ENCODE measurements around the gene INPP5E.

INPP5E gene

DNA sequence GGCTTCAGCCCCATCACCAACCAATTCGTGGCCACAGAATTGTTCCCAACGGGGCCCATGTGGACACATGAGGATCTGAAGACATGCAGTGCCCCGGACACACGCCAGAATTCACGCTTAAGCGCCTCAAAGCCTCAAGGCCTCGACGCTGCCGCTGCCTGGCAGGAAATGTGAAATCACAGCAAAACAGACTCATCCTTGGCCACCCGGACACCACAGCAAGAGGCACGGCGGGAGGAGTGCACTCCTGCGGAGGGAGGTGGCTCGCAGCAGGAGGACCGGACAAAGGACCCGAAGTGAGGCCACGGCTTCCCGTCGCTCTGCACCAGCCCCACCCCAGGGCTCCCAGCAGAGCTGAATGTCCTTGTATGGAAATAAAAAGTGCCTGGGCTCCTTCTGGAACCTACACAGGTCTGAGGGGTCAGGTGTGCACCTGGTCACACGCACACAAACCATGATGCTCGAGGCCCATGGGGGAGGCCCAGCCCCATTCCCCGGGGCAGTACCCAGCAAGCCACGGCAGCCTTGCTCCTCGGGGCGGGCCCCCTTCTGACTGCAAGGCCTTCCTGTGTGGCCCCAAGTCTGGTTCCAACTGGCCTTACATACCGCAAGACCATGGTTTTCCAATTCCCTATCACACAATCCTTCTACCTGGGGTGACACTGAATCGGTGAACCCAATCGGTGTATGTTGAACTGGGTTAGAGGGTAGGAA lies 33.2 kb upstream of the INPP5E start:
- DNase-seq, result no peak

DNA sequence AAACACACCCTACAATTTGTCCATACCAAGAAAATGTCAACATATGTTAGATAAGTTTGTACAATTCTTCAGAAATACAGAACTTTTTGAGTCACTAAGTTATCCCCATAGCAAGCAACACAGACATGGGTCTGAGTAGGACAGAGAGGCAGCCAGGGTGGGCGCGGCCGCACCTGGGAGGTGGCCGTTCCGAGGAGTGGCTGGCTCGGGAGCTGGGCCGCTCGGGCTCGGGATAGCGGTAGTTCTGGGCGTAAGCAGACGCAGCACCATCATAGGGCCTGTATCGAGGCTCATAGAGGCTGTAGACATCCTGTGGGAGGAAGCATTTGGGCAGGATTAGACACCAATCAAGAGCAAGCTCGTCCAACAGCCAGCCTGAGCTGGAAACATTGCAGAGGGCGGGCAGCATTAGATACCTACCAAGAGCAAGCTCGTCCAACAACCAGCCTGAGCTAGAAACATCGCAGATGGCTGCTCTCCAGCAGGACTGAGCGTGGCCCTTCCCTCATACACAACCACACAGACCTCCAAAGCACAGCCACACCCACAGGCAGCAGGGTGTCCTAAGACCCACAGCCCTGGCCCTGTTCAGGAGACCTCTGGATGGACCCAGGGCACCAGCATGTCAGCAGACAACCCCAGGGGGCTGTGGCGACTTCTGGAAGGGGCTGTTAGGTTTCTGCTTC lies 32.3 kb upstream of the INPP5E start:
- DNase-seq, result no peak

DNA sequence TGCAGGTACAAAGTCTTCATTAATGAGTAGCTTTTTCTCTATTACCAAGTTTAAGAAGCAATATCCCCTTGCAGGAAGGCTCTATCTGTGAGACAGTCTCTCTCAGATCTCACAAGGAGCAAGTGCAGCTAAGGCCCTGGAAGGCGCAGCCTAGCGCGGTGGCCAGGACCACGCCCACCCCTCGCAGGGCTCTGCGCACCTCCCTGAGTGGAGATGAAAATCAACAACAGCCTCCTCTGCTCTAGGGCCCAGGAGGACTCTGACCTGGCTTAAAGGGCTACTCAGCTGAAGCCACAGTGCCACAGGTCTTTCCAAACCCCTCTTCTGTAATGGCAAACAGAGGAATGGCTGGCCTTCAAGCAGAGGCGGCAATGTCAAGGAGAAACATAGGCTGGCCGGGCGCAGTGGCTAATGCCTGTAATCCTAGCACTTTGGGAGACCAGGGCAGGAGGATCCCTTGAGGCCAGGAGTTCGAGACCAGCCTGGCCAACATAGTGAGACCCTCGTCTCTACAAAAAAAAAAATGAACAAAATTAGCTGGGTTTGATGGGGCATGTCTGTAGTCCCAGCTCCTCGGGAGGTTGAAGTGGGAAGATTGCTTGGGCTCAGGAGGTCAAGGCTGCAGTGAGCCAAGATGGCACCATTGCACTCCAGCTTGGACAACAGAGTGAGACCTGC lies 31.3 kb upstream of the INPP5E start:
- DNase-seq, result no peak

DNA sequence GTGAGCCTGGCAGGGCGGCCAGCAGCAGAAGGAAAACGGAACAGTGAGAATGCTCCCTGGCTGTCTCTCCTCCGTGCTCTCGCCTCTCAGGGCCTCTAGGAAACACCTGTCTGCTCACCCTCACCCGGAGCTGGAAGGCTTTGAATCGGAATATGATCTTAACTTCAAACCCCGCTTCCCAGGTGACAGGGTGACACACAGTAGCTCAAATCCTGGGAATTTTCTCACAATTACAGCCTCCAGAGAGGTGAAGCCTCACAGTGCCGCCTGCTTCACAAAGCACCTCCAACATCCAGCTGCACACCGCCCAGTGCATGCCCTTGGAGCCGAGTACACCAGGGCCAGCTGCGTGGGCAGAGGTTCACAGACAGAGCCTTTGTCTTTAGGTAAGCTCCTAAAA lies 30.7 kb upstream of the INPP5E start:
- DNase-seq, result no peak

DNA sequence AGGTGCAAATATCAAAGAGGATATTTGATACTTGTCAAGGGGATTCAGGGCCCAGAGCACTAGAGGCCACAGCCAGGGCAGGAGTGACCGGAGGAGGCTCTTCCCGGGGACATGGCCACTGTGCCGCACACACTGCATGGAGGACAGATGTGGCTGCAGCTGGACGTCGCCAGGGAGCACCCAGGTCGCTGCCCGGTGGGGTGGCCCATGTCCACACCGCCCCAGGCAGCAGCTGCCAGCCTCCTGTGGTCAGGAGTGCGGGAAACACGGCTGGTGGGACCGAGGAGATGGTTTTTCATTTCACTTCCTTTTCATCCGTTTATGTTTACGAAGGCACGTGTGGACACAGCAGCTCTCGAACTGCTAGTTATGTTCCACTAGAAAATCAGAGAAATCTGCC lies 28.1 kb upstream of the INPP5E start:
- DNase-seq, result no peak

DNA sequence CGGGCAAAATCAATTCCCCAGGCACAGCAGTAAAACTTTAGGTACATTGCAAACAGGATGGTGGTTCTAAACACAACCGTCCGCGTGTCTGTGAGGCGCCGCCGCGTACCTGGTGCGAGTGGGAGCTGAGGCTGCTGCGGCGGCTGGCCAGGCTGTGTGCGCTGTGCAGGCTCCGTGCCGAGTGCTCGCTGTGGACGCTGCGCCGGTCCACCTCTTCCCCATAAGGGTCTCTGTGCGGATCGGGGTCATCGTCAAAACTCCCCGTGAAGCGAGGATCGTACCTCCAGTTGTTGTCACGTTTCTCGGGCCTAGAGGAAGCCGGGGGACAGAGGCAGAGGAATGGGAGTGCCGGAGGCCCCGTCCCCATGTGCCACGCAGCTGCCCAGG lies 26.5 kb upstream of the INPP5E start:
- no peak for DNase-seq

DNA sequence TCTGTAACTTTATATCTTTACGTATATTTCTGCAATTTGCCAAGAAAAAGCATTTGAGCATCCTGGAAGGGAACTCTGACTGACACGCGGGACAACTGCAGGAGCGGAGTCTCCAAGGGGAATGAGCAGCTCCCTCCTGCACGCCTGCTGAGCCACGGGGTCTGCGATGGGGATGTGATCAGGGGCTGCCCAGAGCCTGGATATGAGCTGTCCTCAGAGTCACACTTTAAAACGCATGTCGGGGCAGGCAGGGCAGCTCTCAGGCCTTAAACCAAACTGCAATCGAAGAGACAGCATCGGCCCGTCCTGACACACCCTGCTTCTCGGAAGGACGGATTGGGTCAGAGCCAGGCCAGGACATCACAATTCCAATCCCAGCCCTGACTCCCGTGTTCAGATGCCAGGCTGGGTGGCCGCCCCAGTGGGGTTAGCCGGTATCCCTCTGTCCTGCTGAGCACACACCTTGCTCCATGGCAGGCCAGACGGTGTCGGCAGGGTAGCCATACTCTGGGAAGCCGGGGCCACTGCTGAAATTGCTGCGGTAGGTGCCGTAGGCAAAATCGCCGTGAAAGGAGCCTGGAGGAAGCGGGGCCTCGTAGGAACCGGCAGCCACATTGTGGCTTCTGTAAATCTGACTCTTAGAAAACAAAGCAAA lies 26.0 kb upstream of the INPP5E start:
- DNase-seq, result no peak

DNA sequence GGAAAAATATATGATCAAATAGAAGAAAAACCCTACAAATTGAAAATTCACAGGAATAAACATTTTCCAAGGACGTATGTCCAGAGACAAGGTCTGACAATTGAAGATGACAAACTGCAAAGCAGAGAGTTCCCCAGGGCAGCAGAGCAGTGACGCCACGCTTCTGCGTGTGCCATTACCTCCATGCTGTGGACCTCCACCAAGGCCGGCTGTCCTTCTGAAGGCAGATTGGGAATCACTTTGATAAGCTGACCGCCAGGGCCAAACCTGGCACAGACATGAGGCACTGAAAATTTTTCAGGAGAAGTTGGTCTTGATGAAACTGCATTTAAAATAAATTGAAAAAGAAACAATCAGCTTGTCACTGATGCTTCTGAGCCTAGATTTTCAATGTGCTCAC lies 24.6 kb upstream of the INPP5E start:
- DNase-seq, result no peak

DNA sequence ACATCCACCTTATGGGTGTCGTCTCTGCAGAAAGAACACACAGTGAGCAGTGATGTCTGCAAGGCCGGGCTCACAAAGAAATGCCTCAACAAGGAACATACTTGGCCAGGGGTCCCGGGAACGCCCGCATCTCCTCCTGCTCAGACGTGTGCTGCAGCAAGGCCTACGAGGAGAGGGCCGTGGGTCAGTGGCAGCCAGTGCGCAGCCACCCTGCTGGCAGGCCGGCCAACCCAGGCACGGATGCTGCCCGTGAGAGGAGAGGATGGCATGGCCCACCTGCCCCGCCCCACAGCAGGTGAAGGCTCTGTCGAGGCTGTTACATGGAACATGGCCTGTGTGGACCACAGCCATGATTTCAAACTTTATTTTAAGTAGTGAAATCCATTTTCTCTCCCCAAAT lies 23.9 kb upstream of the INPP5E start:
- DNase-seq, result no peak

DNA sequence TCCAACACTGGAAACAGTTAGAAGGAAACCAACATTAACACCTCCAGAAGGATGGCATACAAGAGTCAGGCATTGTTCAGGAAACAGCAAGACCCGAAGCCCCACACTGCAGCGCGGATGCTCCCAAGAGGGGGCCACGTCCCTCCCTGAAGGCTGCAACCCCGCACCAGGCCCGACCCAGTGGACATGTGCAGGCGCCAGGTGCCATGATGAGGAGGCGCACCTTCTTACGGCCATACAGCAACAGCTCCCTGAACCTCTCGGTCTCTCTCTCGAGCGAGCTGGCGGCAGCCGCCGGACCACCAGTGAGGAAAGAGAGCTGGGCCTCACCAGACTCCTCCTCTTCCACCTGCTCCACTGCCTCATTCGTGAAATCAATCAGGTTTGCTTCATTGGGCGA lies 23.0 kb upstream of the INPP5E start:
- DNase-seq, result no peak

DNA sequence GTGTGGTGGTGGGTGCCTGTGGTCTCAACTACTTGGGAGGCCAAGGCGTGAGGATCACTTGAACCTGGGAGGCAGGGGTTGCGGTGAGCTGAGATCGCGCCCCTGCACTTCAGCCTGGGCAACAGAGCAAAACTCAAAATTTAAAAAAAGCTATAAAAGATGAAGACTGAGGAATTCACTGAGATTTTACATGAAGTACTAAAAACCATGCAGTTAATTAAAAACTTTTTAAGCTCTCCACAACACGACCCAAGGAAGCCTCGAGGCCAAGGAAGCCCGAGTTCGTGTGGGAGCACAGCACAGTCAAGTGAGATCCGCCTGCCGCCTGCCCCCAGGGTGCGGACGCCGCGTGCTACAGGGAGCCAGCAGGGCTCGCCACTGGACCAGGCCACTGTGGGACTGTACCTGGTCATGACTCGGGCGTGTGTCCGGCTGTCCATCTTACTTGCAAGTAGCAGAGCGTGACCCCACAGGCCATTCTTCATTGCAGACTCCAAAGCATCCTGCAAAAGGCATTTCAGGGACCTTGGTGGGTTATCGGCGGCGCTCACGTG lies 21.2 kb upstream of the INPP5E start:
- DNase-seq, result no peak

DNA sequence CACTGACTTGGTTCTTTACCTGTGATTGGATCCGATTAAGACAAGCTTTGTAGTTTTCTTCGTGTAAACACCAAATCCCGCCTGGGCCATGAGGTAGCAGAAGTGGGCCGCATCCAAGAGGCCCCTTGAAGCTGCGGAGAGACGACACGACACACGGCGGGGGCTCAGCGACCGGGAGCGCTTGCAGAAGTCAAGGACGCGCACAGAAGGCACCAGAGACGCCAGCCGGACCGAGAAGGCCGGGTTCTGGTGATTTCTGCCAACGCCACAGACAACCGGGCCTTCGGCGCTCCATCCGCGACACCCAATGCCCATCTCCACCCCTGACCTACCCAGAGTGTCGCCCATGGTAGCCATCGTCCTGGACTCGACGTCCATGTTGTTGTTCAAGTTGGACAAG lies 19.8 kb upstream of the INPP5E start:
- DNase-seq, result no peak

DNA sequence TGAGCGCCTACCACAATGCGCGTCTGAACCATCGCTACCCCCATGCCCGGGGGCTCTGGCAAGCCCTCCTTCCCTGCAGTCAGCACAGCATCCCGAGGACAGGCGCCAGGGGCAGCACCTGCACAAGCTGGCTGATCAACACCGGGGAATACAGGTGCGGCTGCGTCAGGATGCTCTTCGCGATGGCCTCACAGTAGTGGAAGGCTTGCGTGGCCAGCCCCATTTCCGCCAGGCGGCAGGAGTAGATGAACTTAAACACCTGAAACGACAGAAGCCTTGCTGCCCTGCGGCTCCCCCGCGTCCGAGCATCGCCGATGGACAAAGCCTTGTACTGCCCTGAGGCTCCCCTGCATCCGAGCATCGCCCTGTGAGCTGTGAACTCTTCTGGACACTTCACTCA lies 17.7 kb upstream of the INPP5E start:
- DNase-seq, result no peak

DNA sequence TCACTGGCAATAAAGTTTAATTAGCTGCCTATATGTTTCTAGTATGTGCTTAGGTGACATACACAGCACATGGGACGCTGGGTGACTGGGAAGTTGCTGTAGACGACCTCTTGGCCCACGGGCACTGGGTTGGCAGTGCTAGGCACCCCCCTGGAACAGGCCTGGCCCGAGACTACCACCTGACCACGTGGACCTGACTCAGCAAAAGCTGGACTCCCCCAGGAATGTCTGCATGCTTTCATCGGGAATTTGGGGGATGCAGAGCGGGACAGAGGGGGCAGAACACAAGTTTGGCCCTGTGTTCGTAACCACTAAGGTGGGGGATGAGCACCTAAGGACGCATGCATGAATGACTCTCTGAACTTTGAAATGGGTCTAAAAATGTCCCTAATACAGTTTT lies 16.6 kb upstream of the INPP5E start:
- no peak for DNase-seq

DNA sequence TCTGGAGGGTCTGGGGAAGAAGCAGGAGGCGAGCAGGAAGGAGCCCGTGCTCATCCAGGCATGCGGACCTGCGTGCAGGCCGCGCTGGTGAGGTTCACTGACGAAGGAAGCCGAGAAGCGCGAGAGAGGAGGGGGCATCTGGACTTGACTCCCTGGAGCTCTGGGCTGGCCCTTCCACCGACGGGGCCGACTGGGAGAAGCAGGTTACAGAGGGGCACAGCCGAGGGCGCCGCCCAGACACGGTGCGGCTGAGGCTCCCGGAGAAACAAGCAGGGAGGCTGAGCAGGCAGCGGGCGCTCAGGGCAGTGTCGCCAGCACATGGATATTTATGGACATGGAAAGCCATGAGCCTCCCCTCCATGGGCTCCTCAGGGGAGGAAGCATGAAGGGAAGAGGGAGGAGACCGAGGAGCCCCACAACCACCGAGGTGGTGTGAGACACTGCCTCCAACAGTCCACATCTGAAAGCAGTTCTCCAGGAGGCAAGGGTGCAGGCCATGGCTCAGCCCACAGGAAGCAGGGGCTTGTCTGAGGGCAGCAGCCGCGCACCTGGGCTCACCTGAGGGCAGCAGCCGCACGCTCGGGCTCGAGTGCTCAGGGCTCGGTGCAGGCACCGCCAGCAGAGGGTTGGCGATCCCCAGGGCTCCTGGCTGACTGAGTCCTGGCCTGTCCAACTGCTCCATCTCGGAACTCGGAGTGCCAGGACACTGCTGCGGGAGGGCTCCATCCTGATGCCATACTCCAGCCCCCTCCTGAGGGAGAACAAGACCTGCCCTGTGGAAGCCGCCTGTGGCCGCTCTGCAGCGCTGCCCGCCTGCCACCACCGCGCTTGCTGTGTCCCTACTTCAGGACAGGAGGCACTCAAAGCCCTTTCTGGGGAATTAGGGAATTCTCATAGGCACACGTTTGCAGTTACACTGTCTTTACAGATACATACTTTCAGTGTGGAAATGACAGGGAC lies 15.7 kb upstream of the INPP5E start:
- DNase-seq, result no peak

DNA sequence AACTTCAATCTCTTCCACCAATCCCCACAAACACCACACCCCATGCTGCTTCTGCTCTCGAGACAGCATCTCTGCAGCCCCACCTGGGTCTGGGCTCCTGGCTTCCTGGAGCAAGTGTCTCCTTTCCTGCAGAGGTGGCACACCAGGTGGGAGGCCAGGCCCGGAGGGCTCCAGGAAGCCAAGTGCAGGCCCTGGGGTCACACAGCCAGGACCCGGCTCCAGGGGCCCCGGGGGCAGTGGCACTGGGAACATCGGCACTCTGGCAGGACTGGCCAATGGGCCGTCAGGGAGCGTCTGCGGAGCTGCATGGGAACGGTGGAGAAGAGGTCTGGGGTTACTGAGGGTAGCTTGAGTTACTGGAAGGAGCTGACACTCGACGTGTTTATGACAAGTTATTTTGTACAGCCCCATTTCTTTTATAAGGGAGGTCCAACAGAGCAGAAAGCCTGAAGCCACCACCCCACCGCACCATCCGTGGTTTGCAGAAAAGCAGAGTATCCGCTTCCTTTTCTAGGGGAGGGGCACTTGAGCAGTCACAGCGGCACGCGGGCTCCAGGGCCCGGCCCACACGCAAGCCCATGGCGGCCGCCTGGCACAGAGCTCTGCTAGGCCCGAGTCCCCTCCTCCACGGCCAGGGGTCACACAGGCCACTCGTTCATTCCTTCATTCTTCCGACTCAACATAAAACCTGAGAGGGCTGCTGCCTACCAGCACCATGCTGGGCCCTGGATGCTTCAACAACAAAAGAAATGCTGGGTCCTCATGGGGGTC lies 14.6 kb upstream of the INPP5E start:
- no peak for DNase-seq

DNA sequence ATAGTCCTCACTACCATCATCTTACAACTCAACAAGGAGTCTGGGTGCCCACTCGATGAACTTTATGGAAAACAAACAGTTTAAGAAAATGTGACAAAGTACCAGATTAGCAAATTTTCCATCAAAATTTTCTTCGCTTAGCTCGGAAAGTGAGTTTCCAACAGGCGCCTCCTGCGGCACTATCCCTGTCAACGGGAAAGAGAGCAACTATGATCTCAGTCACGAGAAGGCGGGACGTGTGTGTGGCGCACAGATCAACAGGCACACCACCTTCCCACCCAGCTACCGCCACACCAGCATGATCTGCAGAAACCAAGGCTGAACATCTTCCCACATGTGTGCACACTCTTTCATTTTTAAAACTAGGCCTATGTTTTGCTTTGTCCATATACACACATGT lies 13.7 kb upstream of the INPP5E start:
- DNase-seq, result no peak

DNA sequence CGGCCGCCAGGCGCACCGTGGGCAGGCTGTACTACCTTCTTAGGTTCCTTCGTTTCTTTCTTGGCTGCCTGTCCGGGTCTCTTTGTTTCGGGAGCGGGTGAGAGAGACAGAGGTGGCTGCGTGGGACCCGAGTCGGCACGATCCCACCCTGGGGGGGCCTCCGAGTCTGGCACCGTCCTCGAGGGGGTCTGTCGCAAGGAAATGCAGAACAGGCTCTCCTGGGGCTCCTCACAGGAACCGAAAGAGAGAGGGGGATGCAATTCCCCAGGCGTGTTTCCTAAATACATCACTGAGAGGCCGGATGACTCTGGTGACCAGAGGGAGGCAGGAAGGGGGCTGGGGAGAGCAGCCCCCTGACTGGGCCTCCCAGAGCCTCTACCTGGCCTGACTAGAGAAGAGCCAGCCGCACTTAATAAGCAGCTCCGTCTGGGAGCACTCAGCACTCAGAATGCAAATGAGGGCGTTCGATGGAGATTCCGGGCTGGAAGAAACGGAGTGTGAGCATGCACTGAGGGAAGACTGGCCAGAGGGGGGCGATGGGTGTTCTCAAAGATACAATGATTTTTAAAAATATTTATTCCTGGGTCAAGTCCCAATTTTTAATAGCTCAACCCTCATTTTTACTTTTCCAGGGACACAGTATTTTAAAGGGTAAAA lies 11.7 kb upstream of the INPP5E start:
- DNase-seq, result no peak

DNA sequence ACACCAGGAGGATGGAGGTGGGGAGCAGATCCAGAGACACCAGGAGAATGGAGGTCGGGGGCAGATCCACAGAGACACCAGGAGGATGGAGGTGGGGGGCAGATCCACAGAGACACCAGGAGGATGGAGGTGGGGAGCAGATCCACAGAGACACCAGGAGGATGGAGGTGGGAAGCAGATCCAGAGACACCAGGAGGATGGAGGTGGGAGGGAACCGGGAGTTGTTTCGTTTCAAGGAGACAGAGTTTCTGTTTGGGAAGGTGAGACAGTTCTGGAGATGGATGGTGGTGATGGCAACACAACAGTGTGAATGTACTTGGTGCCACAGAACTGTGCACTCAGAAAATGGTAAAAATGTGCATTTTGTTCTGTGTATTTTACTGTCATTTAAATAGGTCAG lies 9.0 kb upstream of the INPP5E start:
- no peak for DNase-seq

DNA sequence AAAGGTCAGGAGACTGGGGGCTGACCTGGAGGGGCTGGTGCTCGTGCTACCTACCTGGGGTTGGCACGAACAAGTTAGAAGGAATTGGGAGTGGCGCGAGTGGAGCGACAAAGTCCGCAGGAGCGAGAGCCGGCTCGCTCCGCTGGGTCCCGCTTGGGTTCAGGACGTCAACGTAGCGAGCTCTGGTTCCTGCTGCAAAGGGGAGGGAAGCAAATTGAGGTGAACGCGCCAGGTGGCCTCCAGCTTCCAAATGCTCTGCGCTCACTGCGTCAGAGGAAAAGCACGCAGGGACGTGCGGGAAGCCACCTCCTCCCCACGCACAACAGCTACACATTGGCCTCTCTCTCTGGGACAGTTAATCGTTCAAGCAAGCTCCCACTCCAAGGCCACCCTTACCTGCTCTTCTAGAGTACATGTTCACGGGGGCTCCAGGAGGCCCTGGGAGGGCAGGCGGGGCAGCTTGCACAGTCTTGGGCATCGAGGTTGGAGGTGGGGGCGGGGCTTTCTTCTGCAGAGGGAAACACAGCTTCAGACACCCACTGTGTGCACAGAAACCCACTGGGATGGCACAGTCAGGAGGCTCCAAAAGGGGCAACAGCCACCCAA lies 7.6 kb upstream of the INPP5E start:
- no peak for DNase-seq

DNA sequence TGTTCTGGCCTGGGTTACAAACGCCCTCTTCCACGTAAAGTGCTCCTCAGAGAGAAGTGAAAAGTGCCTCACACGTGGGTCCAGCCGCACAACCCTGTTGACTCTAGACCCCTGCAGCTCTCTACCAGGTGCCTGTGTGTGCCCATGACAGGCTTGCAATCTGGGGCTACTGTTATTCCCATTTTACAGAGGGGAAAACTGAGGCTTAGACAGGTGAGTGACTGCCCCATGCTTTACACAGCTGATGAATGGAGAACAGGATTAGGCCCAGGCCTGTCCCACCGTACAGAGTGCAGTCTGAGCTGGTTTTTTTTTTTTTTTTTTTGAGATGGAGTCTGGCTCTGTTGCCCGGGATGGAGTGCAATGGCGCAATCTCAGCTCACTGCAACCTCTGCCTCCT lies 6.2 kb upstream of the INPP5E start:
- DNase-seq, result no peak

All from activated CD4-positive, alpha-beta T cell treated with anti-CD3 and anti-CD28 coated beads, Interleukin-2, amount 50 U/mL, for 16 hours (primary cell).